GM19351 (cell line): Measurements from ENCODE around the gene OAS2.

Experiments
- ATAC-seq: cut with Tn5 transposase; IDR thresholded peaks from one replicate; pipeline ENCODE4 v1.9.1; 2021; ENCODE audit warnings: mild to moderate bottlenecking, moderate library complexity; ENCODE audit not compliant: unreplicated experiment

OAS2 gene

GRCh38 chr12:113056631-113057488, 78.5 kb downstream of the OAS2 start, which contains the start of gene DTX1:
TSS of gene DTX1 (plus strand) at chr12:113056730. CDS start at chr12:113058193, 1,463 bp downstream.
- no peak for ATAC-seq

GRCh38 chr12:113057565-113058485, 79.5 kb downstream of the OAS2 start:
- ATAC-seq, result no peak

GRCh38 chr12:113058553-113058952, 80.2 kb downstream of the OAS2 start:
- no peak for ATAC-seq

- no peak for ATAC-seq
Measured at GRCh38 chr12:113059071-113059595, 80.8 kb downstream of the OAS2 start.

GRCh38 chr12:113060336-113060960, 82.1 kb downstream of the OAS2 start:
- ATAC-seq, result no peak

- ATAC-seq, result no peak
Measured at GRCh38 chr12:113061061-113061694, 82.9 kb downstream of the OAS2 start.
